ENCODE results near the gene ULBP3.

The ULBP3 gene

GRCh38 chr6:150068720-150069648 lies at the start of gene ULBP3:
Gene ULBP3, minus strand, starts transcription at chr6:150069121. Its CDS starts 55 bp downstream, at chr6:150069066.
- peak; percentile 62 to 64 for DNase-seq

- no peak for DNase-seq
Measured at GRCh38 chr6:150118627-150119026, 49.7 kb upstream of the ULBP3 start.

DNA sequence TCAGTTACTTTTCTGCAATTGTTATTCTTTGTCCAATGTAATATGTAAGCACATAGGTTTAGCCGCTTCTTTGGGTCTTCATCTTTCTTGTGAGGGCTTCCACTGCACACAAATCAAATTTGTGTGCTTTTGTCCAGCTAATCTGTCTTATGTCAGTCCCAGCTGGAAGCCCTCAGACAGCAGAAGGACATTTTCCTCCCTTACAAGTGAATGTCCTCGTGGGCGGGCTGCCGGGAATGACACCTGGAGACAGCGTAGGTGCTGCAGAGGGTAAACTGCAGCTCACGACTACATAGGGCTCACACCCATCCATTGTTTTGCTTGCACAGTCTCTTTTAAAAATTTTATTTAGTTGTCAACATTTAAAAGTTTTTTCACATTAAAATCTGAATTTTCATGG lies 49.3 kb upstream of the ULBP3 start:
- no peak for DNase-seq

DNA sequence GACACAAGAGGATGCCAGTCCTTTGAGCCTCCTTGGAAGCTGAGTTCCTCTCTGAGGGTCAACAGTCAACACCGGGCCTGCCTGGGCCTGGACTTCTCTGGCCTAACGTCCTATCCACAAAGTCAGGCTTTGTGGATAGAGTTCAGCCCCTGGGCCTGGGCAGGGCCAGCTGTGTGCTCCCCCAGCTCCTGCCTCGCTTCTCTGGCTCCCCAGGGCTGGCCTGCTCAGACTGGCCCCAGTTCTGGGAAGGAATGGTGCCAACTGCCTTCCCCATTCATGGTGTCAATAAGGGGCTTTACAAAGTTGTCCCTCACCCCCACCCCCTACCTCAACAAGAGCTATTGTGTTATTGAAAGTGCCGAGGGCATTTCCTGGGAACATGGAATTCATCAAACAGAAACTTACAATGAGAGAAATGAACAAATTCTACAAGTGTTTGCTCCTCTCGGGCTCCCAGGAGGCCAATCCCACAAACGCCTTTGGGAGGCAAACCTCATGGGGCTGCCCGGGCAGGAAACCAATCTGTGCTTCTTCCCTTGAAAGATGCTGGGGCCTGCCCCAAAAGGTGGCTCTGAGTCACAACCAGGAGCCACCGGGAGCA lies 47.4 kb upstream of the ULBP3 start:
- DNase-seq = no peak

- DNase-seq = no peak
Measured at GRCh38 chr6:150115769-150116168, 46.8 kb upstream of the ULBP3 start.

DNA sequence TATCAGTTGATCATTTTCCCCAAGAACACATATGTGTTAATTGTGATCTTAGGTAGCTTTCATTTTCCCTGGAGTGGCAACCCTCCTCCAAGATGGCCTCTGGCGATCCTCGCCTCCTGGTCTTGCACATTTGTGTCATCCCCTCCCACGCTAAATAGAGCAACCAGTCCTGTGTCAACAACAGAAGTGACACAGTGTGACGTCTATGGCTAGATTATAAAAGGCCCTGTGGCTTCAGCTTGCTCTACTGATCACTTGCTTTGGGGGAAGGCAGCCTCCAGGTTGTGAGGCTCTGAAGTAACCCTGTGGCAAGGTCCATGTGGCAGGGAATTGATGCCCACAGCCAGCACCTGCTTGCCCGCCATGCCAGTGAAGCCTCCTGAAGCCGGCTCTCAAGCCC lies 43.3 kb upstream of the ULBP3 start:
- no peak for DNase-seq

- no peak for DNase-seq
Measured at GRCh38 chr6:150102750-150103270, 33.9 kb upstream of the ULBP3 start.

- DNase-seq = no peak
Measured at GRCh38 chr6:150100745-150101144, 31.8 kb upstream of the ULBP3 start.

- DNase-seq = no peak
Measured at GRCh38 chr6:150099953-150100352, 31.0 kb upstream of the ULBP3 start.

DNA sequence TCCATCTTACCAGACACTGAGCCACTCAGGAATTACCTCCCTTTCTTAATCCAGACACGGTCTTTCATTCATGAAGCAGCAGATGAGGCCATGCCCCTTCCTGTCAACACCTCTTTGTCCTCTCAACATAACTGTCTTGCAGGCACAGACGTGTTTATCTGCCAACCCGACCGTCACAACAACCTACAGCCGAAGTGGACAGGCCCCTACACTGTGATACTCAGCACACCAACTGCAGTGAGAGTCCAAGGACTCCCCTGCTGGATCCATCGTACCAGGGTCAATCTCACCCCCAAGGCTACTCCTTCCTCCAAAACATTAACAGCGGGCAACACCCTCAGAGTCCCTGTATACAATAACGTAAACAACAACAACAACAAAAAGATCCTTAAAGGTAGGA lies 30.6 kb upstream of the ULBP3 start:
- DNase-seq = no peak

DNA sequence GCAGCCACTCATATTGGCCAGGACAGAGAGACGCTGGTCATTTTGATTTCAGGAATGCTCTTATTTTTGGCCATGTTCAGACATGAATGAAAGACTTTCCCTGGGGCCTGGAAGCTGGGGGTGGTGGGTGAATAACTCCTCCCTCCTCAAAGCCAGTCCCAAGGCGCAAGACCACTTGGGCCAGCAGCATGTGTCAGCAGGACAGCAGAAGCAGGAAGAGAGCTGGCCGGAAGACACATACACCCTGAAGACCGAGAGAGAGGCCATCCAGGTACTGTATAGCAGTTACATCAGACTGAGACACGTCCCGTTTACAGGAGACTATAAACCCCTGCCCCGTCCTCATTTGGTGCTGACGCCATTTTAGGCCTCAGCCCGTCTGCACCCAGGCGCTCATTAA lies 29.2 kb upstream of the ULBP3 start:
- no peak for DNase-seq

GRCh38 chr6:150093397-150093796 lies 24.5 kb upstream of the ULBP3 start:
- no peak for DNase-seq

DNA sequence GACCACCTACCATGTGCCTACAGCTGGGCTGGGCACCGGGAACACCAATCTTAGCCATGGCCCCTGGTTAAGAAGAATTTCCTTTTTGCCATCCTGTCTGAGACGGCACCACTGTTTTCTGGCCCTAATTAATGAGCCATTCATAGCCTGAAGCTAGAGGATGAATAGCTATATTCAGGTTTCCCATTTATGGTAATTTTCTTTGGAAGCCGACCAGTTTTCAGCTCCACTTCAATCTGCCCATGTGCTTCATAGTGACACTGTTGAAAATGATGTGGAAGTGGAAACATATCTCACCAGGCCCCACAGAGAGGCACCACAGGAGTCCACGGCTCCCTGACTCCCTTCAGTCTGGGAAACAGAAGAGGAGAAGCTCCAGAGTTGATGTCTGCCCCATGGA lies 22.6 kb upstream of the ULBP3 start:
- no peak for DNase-seq

GRCh38 chr6:150090328-150090727 lies 21.4 kb upstream of the ULBP3 start:
- DNase-seq = no peak

DNA sequence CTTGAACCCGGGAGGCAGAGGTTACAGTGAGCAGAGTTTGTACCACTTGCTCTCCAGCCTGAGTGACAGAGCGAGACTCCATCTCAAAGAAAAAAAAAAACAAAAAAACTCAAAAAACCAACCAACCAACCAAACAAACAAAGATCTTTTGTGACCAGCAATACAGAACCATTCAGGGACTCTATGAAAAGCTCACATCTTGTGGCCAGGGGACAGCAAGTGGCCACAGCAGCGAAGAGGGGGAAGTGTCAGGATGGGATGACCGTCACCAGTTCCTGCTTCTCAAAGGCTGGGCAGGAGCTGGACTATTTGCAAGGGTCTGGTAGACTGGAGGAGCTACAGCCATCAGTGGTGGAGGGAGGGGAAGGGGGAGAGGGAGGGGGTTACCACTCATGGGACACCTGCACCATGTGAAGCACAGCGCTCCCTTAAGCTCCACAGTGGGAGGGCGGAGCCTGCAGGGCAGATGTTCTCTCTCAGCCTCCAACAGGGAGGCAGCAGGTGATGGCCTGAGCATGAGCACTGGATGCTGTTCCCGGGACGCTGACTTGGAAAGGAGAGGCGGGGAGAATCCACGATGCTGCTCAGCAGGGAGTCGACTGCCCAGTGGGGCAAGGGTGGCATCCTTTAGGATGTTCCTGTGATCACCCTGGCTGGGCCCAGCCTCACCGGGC lies 19.7 kb upstream of the ULBP3 start:
- DNase-seq = no peak

DNA sequence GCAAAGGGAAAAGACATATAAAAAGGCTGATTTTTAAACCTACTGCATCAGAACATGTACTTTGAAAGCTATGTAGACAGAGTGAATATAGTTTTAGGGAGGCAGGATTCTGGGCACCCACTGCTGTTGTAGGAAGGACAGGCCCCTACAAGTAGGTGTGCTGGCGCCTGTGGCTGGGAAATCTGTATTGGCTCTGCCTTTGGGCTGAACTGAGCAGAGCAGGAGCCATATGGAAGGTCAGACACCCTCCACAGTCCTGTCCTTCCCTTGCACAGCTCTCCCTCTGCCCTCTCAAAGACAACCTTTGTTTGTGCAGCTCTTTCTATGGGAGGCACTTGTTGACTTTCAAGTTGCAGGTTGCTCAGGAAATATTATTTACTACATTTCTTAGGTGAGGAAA lies 18.4 kb upstream of the ULBP3 start:
- DNase-seq = no peak

DNA sequence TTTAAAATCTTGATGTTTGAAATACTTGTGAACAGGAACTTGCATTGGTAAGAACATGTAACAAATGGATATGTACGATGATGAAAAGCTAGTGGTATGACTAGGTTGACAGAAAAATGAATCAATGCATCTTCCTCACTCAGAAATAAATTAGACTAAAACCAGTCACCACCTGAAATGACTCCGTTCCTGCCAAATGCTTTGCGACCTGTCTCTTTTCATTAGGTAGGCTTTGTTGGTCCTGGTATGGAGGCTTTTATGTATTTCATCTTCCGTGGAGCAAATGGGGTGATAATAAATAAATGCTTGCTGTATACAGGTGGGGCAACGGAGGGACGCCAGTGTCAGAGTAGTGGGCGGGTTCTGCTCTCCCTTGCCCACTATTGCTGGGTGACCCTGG lies 17.1 kb upstream of the ULBP3 start:
- no peak for DNase-seq

- DNase-seq = no peak
Measured at GRCh38 chr6:150084426-150084825, 15.5 kb upstream of the ULBP3 start.

DNA sequence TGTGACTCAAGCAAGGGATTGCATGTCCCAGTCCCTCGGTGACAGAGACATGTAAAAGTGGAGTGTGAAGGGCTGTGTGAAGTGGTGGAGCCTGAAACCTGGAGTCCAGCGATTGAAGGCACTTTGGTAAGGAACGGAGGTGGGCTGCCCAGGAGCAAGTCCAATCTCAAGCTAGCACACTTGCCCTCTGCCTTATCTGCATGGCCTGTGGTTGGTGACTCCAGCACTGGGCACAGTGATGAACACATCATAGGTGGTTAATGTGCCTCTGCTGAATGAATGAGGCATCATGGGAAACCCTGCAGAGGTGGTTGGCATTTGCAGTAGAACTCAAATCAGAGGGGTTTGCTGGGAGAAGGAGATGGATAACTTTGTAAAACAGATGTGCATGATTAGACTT lies 14.9 kb upstream of the ULBP3 start:
- no peak for DNase-seq

- no peak for DNase-seq
Measured at GRCh38 chr6:150081702-150082101, 12.8 kb upstream of the ULBP3 start.

- DNase-seq = no peak
Measured at GRCh38 chr6:150079604-150080003, 10.7 kb upstream of the ULBP3 start.

DNA sequence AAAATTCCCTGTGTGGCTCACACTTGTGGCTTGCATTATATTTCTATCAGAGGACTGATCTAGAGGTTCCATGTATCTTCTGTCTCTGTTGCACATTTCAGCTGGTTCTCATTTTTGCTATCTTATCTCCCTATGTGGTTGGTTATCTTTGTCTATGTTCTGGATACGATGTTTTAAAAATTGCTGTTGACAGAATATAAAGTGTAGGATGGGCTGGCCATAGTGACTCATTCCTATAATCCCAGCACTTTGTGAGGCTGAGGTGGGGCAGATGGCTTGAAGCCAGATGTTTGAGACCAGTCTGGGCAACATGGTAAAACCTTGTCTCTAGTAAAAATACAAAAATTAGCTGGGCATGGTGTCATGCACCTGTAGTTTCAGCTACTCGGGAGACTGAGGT lies 9.9 kb upstream of the ULBP3 start:
- DNase-seq = no peak

GRCh38 chr6:150076196-150076893 lies 7.4 kb upstream of the ULBP3 start:
- DNase-seq = no peak
